SK-N-SH (cell line): ENCODE measurements around the gene STK4. TPM values are rescaled to one million over a fixed set of nuclear protein-coding genes. Genes with fewer than 3 reads are reported as not detected.

Experiments used
- CTCF ChIA-PET: fragments of 300-600, 350-600 bp; formaldehyde crosslinking; extraction: SDS; loops from one replicate; lab custom pipeline; 2021; lab: Yijun Ruan, JAX
- POLR2A ChIA-PET: fragments of 350-600 bp; sonication (Branson Sonifier 250); formaldehyde crosslinking; extraction: SDS; loops from one replicate; lab custom pipeline; 2020; ENCODE audit warnings: antibody characterized with exemption, inconsistent platforms; lab: Yijun Ruan, JAX
- DNase-seq: peaks from one replicate; pipeline ENCODE4 v3.0.0; 2012
- H2AFZ ChIP-seq: fragments of 200-600 bp; sonication (generic); 2 replicates; pipeline ENCODE4 v1.8.1; 2016; ENCODE audit warnings: antibody characterized with exemption, mild to moderate bottlenecking, low read depth
- H3F3A ChIP-seq: fragments of 200-600 bp; sonication (generic); replicated peaks from 2 replicates; pipeline ENCODE3; 2016; ENCODE audit warnings: antibody characterized with exemption, mild to moderate bottlenecking; ENCODE audit not compliant: insufficient read depth
- H3K27ac ChIP-seq, 2 experiments: fragments of 200-500 bp in 1 of 2; fragments of 200-600 bp in 1 of 2; sonication (Bioruptor generic) in 1 of 2; sonication (generic), shearing (Covaris generic) in 1 of 2; 2 replicates each; pipeline versions ENCODE4 v1.5.1 to v1.6.1; 2014 to 2016; ENCODE audit warnings: low read depth in 2 of 2, inconsistent platforms in 1 of 2, low read length in 1 of 2, mild to moderate bottlenecking in 1 of 2, mixed read lengths in 1 of 2
- H3K27me3 ChIP-seq: fragments of 200-600 bp; sonication (generic), shearing (Covaris generic); 2 replicates; pipeline ENCODE4 v1.6.1; 2016; ENCODE audit warnings: mixed run types; ENCODE audit not compliant: insufficient read depth
- H3K36me3 ChIP-seq, 2 experiments: fragments of 200-500 bp in 1 of 2; fragments of 200-600 bp in 1 of 2; sonication (Bioruptor generic) in 1 of 2; sonication (generic) in 1 of 2; replicated peaks in 1 of 2; 2 replicates each; pipeline versions ENCODE3 to v1.5.1; 2014 to 2016; ENCODE audit warnings: low read length in 1 of 2, mild to moderate bottlenecking in 1 of 2; ENCODE audit not compliant: insufficient read depth in 2 of 2, control insufficient read depth in 1 of 2
- H3K4me1 ChIP-seq, 2 experiments: fragments of 200-500 bp in 1 of 2; fragments of 200-600 bp in 1 of 2; sonication (Bioruptor generic) in 1 of 2; sonication (generic), shearing (Covaris generic) in 1 of 2; 2 replicates each; pipeline versions ENCODE4 v1.5.1 to v1.6.1; 2014 to 2016; ENCODE audit warnings: low read depth in 1 of 2, low read length in 1 of 2, mixed run types in 1 of 2; ENCODE audit not compliant: insufficient read depth in 2 of 2, control insufficient read depth in 1 of 2
- H3K4me2 ChIP-seq: fragments of 200-600 bp; sonication (generic), shearing (Covaris generic); 2 replicates; pipeline ENCODE4 v1.6.1; 2017; ENCODE audit warnings: mixed run types
- H3K4me3 ChIP-seq, 2 experiments: fragments of 200-500 bp in 1 of 2; fragments of 200-600 bp in 1 of 2; sonication (Bioruptor generic) in 1 of 2; sonication (generic), shearing (Covaris generic) in 1 of 2; 2 replicates each; pipeline versions ENCODE4 v1.5.1 to v1.8.1; 2014 to 2016; ENCODE audit warnings: low read depth in 2 of 2, inconsistent platforms in 1 of 2, low read length in 1 of 2, mild to moderate bottlenecking in 1 of 2, mixed read lengths in 1 of 2, moderate library complexity in 1 of 2
- H3K79me2 ChIP-seq: fragments of 200-600 bp; sonication (generic); 2 replicates; pipeline ENCODE4 v1.8.1; 2017; ENCODE audit warnings: mild to moderate bottlenecking; ENCODE audit not compliant: insufficient read depth
- H3K9ac ChIP-seq: fragments of 200-600 bp; sonication (generic); 2 replicates; pipeline ENCODE4 v1.6.1; 2017; ENCODE audit warnings: mixed run types
- H3K9me2 ChIP-seq: fragments of 200-600 bp; sonication (generic); 2 replicates; pipeline ENCODE4 v1.6.1; 2017; ENCODE audit warnings: mixed run types
- H3K9me3 ChIP-seq: fragments of 200-600 bp; sonication (generic); 2 replicates; pipeline ENCODE4 v1.6.1; 2017; ENCODE audit warnings: mixed run types, mild to moderate bottlenecking, moderate library complexity
- H4K20me1 ChIP-seq: fragments of 200-600 bp; sonication (generic); 2 replicates; pipeline ENCODE4 v1.6.1; 2017; ENCODE audit warnings: mild to moderate bottlenecking, mixed run types; ENCODE audit not compliant: insufficient read depth
- CHD2 ChIP-seq: fragments of 150-350 bp; IDR thresholded peaks from 2 replicates; pipeline ENCODE4 v1.6.1; 2018; ENCODE audit warnings: low read length; ENCODE audit not compliant: partially characterized antibody
- ELF1 ChIP-seq: IDR thresholded peaks from 2 replicates; pipeline ENCODE4 v1.4.0; 2012
- EZH2phosphoT487 ChIP-seq: fragments of 200-600 bp; sonication (generic); IDR thresholded peaks from 2 replicates; pipeline ENCODE4 v1.6.1; 2017; ENCODE audit warnings: low read depth, mixed run types, mild to moderate bottlenecking, antibody characterized with exemption, moderate library complexity, borderline replicate concordance
- FOSL2 ChIP-seq: IDR thresholded peaks from 2 replicates; pipeline ENCODE4 v1.4.0; 2012; ENCODE audit warnings: low read depth, mild to moderate bottlenecking, moderate library complexity, borderline replicate concordance
- FOXJ3 ChIP-seq: sonication (generic); formaldehyde crosslinking; IDR thresholded peaks from 2 replicates; pipeline ENCODE4 v1.5.1; 2020; ENCODE audit warnings: mild to moderate bottlenecking, missing genetic modification reagents
- GATA2 ChIP-seq: sonication (generic); formaldehyde crosslinking; IDR thresholded peaks from 2 replicates; pipeline ENCODE4 v1.5.0; 2020; ENCODE audit warnings: mild to moderate bottlenecking, missing genetic modification reagents
- MEF2A ChIP-seq: IDR thresholded peaks from 2 replicates; pipeline ENCODE4 v1.4.0; 2012; ENCODE audit warnings: low read depth, borderline replicate concordance
- MXI1 ChIP-seq: IDR thresholded peaks from 2 replicates; pipeline ENCODE4 v1.6.1; 2012; ENCODE audit warnings: mild to moderate bottlenecking, low read depth, low read length, improper control_type of control experiment
- POLR2AphosphoS5 ChIP-seq: IDR thresholded peaks from 2 replicates; pipeline ENCODE4 v1.6.1; 2012; ENCODE audit warnings: low read depth, low read length
- RAD21 ChIP-seq: IDR thresholded peaks from 2 replicates; pipeline ENCODE4 v1.6.1; 2012; ENCODE audit warnings: mild to moderate bottlenecking, low read length
- RFX5 ChIP-seq: IDR thresholded peaks from 2 replicates; pipeline ENCODE4 v1.6.1; 2012; ENCODE audit warnings: mild to moderate bottlenecking, improper control_type of control experiment, low read length
- RXRA ChIP-seq: IDR thresholded peaks from 2 replicates; pipeline ENCODE4 v1.4.0; 2012; ENCODE audit warnings: low read depth, mild to moderate bottlenecking, borderline replicate concordance
- TCF12 ChIP-seq: IDR thresholded peaks from 2 replicates; pipeline ENCODE4 v1.4.0; 2012
- TEAD4 ChIP-seq: IDR thresholded peaks from 2 replicates; pipeline ENCODE4 v1.4.0; 2012; ENCODE audit warnings: mild to moderate bottlenecking, borderline replicate concordance; ENCODE audit not compliant: insufficient read depth
- WGBS: methylation state at CpG from one replicate; pipeline ENCODE4 v1.1.6; 2017; ENCODE audit warnings: low lambda C conversion rate; 5-methylcytosine and 5-hydroxymethylcytosine counted together
- polyA plus RNA-seq, 3 experiments: library from polyadenylated mRNA; depleted of rRNA; stranded (reverse); fragments of >200 nt; gene quantifications; 2 replicates each; pipeline ENCODE4 v1.2.3, GENCODE V29; 2012
- TF ChIP-seq, protein P1 (sequence below): IDR thresholded peaks from 2 replicates; pipeline ENCODE4 v1.4.0; 2012; ENCODE audit warnings: low read depth, borderline replicate concordance
- TF ChIP-seq, protein P2 (sequence below): IDR thresholded peaks from 2 replicates; pipeline ENCODE4 v1.4.0; 2012; ENCODE audit warnings: low read depth
- TF ChIP-seq, protein P3 (sequence below): fragments of 150-350 bp; IDR thresholded peaks from 2 replicates; pipeline ENCODE4 v1.6.1; 2017; ENCODE audit warnings: antibody characterized with exemption, low read length, low read depth, borderline replicate concordance
- TF ChIP-seq, protein P4 (sequence below): IDR thresholded peaks from 2 replicates; pipeline ENCODE4; 2012

STK4 gene
- polyA plus RNA-seq, 1 of the 3 experiments (the other 2 are of a cell fraction): 11.4 TPM

DNA sequence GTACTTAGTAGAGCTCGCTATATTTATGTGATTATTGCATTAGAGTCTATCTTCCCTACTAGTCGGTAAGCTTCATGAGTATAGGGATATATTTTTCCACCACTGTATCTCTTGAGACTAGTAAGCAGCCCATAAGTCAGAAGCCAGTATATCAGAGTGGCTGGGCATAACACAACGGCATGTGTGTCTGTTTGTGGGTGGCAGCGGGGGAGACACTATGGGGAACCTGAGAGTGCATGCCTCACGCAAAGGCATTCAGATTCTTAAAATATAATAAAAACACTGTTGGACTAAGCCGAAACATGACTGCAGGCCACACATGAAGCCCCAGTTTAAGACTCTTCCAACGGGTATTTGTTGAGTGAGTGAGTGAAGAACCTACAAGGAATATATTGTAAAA, 126.6 kb downstream of the STK4 start (continued):
- no peak for TF ChIP-seq TEAD4

DNA sequence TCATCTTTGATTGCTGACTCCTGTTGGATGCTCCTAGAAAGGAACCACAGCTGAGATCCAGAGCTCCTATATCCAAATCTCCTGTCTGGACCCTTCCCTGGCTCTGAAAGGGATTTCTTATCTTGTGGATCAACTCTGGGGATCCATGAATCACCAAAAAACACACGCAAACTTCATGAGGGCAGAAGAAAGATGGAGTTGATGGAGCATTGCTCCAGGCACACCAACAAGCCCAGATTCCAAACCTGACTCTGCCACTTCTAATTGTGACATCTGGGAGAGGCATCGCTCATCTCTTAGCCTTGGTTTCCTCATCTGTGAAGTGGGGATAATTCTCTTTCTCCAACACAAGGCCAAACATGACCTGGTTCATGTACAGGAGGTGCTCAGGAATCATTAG, 127.9 kb downstream of the STK4 start:
- TF ChIP-seq, protein P1, sequence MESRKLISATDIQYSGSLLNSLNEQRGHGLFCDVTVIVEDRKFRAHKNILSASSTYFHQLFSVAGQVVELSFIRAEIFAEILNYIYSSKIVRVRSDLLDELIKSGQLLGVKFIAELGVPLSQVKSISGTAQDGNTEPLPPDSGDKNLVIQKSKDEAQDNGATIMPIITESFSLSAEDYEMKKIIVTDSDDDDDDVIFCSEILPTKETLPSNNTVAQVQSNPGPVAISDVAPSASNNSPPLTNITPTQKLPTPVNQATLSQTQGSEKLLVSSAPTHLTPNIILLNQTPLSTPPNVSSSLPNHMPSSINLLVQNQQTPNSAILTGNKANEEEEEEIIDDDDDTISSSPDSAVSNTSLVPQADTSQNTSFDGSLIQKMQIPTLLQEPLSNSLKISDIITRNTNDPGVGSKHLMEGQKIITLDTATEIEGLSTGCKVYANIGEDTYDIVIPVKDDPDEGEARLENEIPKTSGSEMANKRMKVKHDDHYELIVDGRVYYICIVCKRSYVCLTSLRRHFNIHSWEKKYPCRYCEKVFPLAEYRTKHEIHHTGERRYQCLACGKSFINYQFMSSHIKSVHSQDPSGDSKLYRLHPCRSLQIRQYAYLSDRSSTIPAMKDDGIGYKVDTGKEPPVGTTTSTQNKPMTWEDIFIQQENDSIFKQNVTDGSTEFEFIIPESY: no peak
- TF ChIP-seq EZH2phosphoT487: no peak
- no peak for TF ChIP-seq TCF12
- TF ChIP-seq GATA2: no peak
- TF ChIP-seq MXI1: no peak
- WGBS: 87% methylated on average over 2 of the region's 2 CpGs
- H3K27ac ChIP-seq: no peak overlapping the region

DNA sequence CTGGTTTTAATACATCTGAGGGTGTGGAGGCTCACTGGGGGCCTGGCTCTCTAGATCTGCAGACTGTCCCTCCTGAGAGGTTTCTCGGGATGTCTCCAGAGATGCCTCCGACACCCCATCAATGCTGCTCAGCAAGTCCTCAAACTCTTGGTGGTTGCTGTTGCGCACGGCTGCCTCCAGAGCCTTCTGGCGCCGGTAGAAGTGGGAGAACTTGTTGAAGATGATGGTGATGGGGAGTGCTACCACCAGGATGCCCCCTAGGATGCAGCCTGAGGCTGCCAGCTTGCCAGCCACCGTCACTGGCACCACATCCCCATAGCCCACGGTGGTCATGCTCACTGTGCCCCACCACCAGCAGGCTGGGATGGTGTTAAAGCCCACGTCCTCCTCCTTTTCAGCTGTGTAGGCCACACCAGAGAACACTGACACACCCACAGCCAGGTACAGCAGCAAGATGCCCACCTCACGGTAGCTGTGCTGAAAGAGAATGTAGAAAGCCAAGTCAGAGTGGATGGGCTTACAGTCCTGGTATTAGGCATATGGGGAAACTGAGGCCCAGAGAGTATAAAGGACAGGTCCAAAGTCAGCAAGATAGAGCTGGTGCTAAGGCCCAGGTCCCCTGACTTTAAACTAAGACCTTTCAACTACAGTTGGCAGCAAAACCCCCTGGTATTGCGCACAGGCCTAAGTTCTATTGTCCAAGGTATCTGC, 128.7 kb downstream of the STK4 start:
- 97% methylated on average over 5 of the region's 11 CpGs for WGBS
- POLR2A ChIA-PET: no interaction called here
- DNase-seq: no peak

More for the DNA sequence above, 127.9 kb downstream of the STK4 start:
- H3K36me3 ChIP-seq: no peaks in the 10 kb centered on the region
- H3K9ac ChIP-seq: no peak overlapping the region
- H3K9me2 ChIP-seq: no peaks in the 10 kb centered on the region
- H3K79me2 ChIP-seq: no peaks in the 10 kb centered on the region
- no peak overlapping the region for H3K4me3 ChIP-seq
- no peak for DNase-seq
- H3K9me3 ChIP-seq: no peaks in the 10 kb centered on the region
- peaks cover 0 to 4% of the 10 kb centered on the region in 2 experiments; a peak in 1 of 4 replicates for H3K4me1 ChIP-seq
- H3F3A ChIP-seq: peaks cover under 1% of the 10 kb centered on the region
- H4K20me1 ChIP-seq: no peaks in the 10 kb centered on the region
- ChIA-PET POLR2A (no interaction called here), CTCF (interaction anchor here (0.7 to 9.3 kb wide), 8 partner anchors 10 to 677 kb away, joined by 3 to 158 read pairs (median 5); partner anchors contain the start of gene WFDC5)
- no peak overlapping the region for H2AFZ ChIP-seq
- H3K4me2 ChIP-seq: no peak overlapping the region
- no peaks in the 10 kb centered on the region for H3K27me3 ChIP-seq

More for the DNA sequence above, 128.7 kb downstream of the STK4 start:
- CTCF ChIA-PET: interaction anchor here (0.7 to 9.3 kb wide), 39 partner anchors 9 to 1489 kb away, joined by 3 to 158 read pairs (median 6); partner anchors contain the start of genes STK4, WFDC12 and WFDC5
- Histone ChIP-seq H3K4me2 (no peak overlapping the region), H3K9me3 (no peaks in the 10 kb centered on the region), H3K27me3 (no peaks in the 10 kb centered on the region), H2AFZ (no peak overlapping the region), H3K27ac (no peak overlapping the region), H3F3A (no peaks in the 10 kb centered on the region), H3K36me3 (no peaks in the 10 kb centered on the region), H4K20me1 (no peaks in the 10 kb centered on the region), H3K79me2 (no peaks in the 10 kb centered on the region), H3K9ac (no peak overlapping the region; the same call in 1 of the 2 replicates), H3K4me1 (peaks cover 0 to 4% of the 10 kb centered on the region in 2 experiments; a peak in 1 of 4 replicates), H3K9me2 (no peaks in the 10 kb centered on the region), H3K4me3 (no peak overlapping the region)
- no peak for TF ChIP-seq FOXJ3
- TF ChIP-seq, protein P2, sequence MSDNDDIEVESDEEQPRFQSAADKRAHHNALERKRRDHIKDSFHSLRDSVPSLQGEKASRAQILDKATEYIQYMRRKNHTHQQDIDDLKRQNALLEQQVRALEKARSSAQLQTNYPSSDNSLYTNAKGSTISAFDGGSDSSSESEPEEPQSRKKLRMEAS: no peak
- no peak for TF ChIP-seq MEF2A
- TF ChIP-seq, protein P3, sequence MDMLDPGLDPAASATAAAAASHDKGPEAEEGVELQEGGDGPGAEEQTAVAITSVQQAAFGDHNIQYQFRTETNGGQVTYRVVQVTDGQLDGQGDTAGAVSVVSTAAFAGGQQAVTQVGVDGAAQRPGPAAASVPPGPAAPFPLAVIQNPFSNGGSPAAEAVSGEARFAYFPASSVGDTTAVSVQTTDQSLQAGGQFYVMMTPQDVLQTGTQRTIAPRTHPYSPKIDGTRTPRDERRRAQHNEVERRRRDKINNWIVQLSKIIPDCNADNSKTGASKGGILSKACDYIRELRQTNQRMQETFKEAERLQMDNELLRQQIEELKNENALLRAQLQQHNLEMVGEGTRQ: no peak
- TF ChIP-seq RAD21: no peak
- TF ChIP-seq, protein P4, sequence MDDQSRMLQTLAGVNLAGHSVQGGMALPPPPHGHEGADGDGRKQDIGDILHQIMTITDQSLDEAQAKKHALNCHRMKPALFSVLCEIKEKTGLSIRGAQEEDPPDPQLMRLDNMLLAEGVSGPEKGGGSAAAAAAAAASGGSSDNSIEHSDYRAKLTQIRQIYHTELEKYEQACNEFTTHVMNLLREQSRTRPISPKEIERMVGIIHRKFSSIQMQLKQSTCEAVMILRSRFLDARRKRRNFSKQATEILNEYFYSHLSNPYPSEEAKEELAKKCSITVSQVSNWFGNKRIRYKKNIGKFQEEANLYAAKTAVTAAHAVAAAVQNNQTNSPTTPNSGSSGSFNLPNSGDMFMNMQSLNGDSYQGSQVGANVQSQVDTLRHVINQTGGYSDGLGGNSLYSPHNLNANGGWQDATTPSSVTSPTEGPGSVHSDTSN: no peak
- no peak for TF ChIP-seq RFX5
- TF ChIP-seq CHD2: no peak
- TF ChIP-seq ELF1: no peak
- no peak for TF ChIP-seq TEAD4
- TF ChIP-seq POLR2AphosphoS5: no peak
- no peak for TF ChIP-seq FOSL2
- no peak for TF ChIP-seq RXRA
